NCI-H524 treated with DMSO at 0.1 percent for 48 hours (cell line): ENCODE measurements around the gene RAD9B.
A peak's percentile ranks its signal among the peaks of the same experiment; 100 is the strongest.
"Not testable (repeated sequence)": the region's sequence is repeated elsewhere in the genome, so short reads cannot be mapped to it uniquely, and the experiment has no call there.

ENCODE experiments used
- DNase-seq: peaks from one replicate; lab custom pipeline; 2025; lab: John Stamatoyannopoulos, UW

RAD9B gene

DNA sequence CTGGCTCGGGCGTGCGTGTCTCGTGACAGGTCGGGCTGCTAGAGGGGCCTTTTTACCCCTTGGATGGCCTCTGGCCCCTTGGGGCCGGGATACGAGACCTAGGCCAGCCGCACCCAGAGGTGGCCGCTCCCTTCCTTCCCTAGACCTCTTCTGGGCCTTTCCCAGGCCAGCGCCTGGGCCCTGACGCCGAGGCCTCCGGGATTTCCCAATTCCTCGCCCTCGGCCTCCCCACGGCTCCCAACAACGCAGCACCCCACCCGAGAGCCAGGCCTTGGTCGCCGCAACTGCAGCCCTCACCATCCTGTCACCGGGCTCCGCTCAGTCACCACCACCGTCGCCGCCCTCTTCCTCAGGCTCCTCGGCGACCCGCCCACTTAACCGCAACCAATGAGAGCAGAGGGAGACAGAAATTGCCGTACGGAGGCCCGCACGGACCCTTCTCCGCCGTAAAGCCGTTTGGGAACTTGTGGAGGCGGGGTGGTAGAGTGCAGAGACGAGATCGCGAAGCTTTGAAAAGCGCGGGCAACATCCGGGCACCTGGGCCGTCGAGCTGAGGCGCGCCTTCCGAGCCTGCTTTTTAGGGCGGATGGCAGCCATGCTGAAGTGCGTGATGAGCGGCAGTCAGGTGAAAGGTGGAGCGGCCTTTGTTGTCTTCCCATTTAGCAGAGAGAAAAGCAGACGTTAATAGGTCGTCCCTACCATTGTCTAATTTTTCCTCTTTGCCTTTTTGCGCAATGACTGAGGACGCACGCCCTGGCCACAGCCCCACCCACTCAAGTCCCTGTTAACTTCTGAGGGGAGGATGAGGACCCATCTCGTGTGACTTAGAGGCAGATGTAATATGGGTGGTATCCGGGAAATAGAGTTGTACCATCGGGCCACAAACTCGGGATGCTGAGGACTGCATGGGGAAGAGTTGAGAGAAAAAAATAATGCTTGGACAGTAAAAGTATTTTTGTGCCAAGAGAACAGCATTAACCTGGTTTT lies at the start of gene RAD9B, which contains the start of gene VPS29:
Gene RAD9B (plus strand): TSS at position 580 of the 987 bp plus-strand sequence. CDS start 7 bp downstream, at position 587.
Gene VPS29 (minus strand): TSS at position 360 of the 987 bp plus-strand sequence. CDS start 60 bp downstream, at position 300.
- peak; percentile 84 for DNase-seq

DNA sequence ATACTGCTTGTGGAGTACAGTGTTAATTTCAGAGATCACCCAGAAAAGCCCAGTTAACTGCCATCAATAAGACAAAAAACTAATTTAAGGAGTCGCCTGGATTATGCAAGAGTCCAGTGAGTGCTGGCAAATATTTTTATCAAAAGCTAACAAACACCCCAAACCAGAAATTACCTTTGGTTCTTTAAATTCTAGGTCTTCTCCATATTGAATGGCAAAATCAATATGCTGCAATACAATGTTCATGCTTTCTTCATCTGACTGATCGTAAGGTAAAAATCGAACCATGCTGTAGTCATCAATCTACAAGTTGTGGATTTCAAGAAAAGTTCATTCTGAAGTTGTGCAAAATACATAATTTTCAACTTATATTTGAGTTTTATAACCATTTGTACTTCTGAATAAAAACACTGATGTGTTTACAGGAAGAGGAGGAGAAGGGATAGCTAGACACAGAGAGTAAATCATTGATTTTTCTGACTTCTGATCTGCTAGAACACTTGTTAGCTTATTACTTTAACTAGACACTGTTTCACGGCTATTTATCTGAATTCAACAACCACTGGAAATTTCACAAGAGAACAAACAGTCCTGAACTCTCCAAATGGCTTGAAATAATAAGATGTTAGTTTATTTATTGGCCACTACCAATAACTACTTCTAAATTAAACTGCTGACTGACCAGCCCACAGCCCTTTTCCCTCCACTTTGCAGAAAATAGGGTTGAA lies 48.4 kb upstream of the RAD9B start:
- DNase-seq: no peak

DNA sequence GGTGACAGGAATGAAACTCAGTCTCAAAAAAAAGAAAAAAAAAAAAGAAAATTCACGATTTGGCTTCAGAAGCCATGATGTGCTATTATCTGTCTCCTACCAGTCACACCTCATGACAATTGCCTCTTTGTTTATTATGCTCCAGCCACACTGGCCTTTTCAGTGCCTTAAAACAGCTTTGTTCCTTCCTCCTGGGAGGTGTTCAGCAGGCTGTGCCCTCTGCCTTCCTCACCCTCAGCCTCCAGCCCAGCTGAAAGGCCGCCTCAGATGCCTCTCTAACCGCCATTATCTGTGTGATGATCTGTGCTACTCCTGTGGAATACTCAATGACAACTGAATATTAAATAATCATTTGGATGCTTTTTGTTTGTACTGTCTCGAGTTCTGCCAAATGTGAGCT lies 43.4 kb upstream of the RAD9B start:
- DNase-seq: no peak

DNA sequence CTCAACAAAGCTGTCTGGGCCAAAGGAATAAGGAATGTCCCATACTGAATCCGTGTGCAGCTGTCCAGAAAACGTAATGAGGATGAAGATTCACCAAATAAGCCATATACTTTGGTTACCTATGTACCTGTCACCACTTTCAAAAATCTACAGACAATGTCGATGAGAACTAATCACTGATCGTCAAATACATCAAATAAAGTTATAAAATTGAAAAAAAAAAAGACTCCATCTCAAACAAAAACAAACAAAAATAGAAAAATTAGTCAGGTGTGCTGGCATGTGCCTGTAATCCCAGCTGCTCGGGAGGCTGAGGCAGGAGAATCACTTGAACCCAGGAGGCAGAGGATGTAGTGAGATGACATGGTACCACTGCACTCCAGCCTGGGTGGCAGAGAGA lies 40.9 kb upstream of the RAD9B start:
- DNase-seq: not testable (repeated sequence)

DNA sequence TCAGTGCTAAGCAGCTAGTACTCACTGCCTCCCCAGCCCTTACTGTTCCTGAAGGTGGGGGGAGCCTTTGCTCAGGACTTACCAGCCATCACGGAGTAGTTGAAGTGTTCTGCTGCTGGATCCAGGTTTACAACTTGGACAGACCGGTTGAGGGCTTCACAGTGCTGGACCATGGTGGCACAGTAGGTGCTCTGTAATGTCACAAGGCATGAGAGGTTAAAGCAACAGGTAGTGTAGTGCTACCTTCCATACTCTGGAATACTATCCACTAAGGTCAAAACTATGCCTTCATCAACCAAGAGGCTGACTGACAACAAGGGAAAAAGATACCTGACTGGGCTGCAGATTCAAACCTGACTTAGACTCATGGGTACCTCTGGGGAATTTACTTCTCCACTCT lies 37.1 kb upstream of the RAD9B start:
- no peak for DNase-seq

DNA sequence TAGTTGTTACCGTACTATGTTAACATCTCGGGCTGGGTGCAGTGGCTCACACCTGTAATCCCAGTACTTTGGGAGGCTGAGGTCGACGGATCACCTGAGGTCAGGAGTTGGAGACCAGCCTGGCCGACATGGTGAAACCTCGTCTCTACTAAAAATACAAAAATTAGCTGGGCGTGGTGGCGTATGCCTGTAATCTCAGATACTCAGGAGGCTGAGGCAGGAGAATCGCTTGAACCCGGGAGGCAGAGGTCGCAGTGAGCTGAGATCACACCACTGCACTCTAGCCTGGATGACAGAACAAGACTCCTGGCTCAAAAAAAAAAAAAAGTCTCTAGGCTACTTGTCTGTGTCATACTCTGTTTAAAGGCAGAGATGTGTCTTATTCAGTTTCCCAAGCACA lies 36.4 kb upstream of the RAD9B start:
- DNase-seq: not testable (repeated sequence)

DNA sequence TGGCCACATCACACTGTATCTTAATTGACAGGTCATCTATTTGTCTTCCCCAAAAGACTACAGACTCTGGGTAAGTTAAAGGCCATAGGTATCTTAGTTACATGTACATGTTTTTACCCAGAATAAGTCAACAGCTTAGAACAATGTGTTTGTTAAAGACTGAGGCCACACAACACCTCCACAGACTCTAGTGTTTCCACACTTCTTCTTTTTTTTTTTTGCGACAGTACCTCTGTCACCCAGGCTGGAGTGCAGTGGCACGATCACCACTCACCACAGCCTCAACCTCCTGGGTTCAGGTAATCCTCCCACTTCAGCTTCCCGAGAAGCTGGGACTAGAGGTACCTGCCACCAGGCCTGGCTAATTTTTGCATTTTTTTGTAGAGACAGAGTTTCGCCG lies 35.3 kb upstream of the RAD9B start:
- DNase-seq: no peak

DNA sequence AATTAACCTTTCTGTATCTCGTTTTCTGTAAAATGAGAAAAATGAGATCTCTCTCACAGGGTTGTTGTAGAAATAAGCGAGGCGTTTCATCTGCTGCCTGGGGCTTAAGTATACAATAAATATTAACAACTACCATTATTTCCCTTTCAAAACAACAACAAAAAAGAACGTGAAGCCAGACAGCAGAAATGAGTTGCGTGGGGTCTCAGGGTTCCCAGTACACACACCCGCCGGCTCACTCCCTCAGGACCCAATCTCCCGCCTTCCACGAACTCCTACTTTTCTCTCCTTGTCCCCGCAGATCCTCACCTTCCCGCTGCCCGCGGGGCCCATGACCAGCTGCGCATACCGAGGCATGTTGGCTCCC lies 34.3 kb upstream of the RAD9B start:
- DNase-seq: no peak

DNA sequence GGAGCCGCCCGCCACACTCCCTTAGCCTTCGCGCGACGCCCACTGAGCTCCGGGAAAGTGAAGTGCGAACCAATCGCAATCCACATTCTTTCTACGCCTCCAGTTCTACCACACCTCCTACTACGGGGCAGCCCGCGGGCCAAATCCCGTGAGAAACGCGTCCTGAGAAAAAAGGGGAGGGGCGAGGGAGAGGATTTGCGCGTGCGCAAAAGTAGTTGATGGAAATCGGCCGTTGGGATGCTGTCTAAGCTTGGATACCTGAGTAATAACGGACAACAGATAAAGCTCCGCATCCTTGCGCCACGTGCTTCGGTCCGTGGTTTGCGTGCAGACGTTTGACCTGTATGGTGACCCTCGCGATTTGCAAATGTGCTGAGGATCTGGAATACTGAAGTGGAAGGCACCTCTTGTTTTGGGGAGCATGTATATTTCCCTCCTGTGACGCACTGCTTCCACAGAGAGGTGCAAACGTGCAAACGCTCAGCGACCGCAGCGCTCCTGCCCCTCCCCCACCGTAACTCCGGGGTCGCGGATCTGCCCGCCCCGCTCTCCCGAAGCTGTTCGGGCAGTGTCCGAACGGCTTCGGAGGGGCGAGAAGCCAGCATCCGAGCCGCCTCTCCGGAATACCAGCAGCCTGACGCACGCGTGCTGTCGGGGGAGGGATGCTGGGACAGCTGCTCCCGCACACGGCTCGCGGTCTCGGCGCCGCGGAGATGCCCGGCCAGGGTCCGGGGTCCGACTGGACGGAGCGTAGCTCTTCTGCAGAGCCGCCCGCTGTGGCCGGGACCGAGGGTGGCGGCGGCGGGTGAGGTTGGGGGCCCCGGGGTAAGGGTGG lies 33.7 kb upstream of the RAD9B start, which contains the start of the genes FAM216A and GPN3:
Gene FAM216A (plus strand): TSS at position 632 of the 835 bp plus-strand sequence. CDS start 31 bp downstream, at position 663.
Gene GPN3 (minus strand): TSS at position 44 of the 835 bp plus-strand sequence. CDS start 54 bp downstream, outside the sequence.
- DNase-seq: peak; percentile 96

DNA sequence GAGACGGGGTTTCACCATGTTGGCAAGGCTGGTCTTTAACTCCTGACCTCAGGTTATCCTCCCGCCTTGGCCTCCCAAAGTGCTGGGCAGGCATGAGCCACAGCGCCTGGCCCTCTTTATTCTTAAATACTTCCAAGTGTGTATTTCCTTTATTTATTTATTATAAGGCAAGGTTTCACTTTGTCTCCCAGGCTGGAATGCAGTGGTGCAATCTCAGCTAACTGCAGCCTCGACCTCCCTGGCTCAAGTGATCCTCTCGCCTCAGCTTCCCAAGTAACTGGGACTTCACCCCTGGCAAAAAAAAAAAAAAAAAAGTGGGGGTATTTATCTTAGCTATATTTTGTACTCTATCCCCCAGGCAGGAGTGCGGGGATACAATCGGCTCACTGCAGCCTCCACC lies 26.7 kb upstream of the RAD9B start:
- DNase-seq: no peak

DNA sequence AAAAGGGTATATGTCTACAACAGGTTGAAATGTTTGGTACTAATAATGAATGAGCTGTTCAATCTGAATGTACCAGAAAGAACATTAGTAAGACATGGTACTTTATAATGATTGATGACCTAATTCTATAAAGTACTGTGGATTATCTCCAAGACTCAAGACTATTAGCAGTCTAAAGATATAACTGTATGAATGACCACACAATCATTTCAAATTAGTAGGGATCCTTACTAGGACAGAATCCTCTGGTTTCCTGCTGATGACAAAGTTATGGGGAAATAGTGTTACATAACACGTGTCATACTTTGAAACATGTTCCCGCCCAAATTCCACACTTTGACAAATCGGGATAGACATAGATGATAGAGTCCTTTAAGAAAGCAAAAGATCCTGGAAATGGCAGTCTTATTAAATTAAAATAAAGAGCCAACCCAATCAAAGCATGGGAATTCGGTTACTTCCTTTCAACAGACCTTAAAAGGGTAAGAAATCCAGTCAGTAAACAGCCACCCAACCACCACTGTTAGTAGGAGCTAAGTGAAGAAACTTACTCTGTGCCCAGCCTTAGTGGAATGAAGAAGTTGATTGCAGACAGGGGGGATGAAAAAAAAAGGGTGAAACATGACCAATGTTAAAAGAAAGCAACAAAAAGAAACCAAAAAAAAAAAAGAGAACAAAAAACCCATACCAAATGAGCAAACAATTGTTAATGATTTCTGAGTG lies 3.0 kb upstream of the RAD9B start:
- no peak for DNase-seq

DNA sequence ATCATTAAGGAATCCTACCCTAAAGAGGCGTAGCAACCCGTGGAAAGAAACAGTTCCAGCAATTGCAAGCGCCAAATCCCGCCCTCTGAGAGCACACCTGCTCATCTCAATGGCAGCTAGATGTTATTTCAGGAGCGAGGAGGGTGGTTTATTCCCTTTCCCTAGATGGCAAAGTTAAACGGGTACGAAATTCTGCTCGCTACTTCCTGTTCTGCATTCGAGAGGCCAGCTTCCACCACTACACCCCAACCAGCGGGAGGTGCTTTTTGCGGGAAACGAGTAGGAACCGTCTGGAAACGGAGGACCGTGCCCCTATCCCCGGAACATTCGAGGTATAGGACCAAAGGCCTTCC lies 756 bp upstream of the RAD9B start:
- DNase-seq: no peak

DNA sequence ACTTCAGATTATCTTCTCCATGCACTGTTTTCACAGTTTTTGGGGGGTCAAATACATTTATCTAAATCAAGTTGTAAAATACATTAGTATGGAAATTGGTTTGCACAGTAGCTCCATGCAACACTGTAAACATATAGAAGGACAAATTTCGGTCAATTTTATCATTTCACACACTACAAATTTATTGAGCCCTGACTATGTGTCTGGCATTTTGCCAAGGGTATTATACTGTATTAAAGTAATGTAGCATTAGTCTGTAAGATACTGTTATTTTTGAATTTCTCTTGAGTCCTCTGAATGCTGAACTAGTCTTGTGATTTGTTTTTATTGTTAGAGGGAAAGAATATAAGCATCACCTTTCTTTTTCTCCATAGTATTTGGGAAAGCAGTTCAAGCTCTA lies 1.3 kb downstream of the RAD9B start:
- no peak for DNase-seq

DNA sequence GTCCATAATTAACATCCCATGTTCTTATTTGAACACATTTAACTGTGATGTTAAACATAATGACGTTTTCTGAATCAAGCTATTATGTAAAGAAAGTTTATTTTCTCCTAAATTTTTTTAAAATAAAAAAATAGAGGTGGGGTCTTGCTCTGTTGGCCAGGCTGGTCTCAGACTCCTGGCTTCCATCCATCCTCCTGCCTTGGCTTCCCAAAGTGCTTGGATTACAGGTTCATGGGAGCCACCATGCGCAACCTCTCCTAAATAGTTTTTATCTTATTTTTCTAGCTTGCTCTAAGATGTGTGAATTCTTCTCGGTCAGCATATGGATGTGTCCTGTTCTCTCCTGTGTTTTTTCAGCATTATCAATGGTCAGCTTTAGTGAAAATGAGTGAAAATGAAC lies 3.2 kb downstream of the RAD9B start:
- DNase-seq: no peak

DNA sequence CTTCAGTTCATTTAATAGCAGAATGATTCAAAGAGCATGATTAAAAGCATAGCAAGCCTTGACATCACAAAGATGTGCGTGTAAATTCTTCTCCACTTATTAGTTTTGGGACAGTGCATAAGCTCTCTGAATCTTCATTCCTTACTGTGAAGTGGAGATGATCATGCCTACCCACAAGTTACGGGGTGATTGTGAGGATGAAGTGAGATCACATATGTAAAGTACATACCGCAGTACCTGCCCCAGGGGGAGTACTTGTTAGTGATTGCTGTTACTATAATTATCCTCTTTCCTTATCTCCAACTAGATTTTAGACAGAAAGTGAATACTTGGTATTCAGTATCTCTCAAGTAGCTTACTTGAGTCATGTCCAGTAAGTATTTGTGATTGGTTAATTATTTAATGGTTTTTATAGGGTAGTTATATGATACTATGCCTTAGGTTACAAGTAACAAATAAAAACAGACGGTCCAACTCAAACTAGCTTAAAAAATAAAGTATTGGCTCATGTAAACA lies 6.0 kb downstream of the RAD9B start:
- DNase-seq: no peak

DNA sequence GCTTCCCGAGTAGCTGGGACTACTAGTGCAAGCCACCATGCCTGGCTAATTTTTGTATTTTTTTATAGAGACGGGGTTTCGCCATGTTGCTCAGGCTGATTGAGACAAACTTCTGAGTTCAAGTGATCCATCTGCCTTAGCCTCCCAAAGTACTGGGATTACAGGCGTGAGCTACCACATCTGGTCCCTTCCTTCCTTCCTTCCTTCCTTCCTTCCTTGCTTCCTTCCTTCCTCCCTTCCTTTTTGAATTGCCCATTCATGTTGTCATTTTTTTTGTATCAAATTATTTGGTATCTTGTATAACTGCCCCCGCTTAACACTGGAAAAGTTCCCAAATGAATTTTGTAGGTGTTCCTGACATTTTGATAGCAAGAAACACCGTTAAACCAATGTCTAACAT lies 11.7 kb downstream of the RAD9B start:
- no peak for DNase-seq

DNA sequence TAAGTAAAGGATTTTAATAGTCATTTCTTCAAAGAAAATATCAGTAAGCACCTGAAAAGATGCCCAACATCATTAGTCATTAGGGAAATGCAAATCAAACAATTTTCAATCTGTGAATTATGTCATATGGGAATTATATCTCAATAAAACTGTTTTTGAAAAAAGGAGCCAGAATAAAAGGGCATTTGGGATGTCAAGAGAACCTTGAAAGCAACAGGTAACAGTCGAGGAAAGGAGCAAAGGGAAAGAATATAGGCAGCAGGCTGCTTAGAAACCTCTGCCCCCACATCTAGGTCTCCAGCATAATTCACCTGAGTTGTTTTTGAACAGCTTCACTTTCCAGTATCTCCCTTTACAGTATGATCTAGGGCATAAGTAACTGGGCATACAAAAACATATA lies 12.2 kb downstream of the RAD9B start:
- no peak for DNase-seq

DNA sequence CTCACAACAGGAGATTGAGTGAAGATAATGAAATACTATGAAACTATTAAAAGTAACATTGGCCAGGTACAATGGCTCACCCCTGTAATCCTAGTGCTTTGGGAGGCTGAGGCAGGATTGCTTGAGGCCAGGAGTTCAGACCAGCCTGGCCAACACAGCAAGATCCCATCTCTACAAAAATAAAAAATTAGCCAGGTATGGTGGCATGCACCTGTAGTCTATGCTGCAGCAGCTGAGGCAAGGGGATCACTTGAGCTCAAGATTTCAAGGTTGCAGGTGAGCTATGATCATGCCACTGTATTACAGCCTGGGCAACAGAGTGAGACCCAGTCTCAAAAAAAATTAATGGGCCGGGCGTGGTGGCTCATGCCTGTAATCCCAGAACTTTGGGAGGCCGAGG lies 14.9 kb downstream of the RAD9B start:
- DNase-seq: no peak

DNA sequence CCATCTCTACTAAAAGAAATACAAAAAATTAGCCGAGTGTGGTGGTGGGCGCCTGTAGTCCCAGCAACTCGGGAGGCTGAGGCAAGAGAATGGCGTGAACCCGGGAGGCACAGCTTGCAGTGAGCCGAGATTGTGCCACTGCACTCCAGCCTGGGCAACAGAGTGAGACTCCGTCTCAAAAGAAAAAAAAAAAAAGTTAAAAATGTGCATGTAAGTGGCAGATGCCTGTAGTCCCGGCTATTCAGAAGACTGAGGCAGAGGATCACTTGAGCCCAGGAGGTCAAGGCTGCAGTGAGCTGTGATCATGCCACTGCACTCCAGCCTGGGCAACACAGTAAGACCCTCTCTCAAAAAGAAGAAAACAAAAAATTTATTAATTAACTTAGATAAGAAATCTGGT lies 15.9 kb downstream of the RAD9B start:
- DNase-seq: not testable (repeated sequence)

DNA sequence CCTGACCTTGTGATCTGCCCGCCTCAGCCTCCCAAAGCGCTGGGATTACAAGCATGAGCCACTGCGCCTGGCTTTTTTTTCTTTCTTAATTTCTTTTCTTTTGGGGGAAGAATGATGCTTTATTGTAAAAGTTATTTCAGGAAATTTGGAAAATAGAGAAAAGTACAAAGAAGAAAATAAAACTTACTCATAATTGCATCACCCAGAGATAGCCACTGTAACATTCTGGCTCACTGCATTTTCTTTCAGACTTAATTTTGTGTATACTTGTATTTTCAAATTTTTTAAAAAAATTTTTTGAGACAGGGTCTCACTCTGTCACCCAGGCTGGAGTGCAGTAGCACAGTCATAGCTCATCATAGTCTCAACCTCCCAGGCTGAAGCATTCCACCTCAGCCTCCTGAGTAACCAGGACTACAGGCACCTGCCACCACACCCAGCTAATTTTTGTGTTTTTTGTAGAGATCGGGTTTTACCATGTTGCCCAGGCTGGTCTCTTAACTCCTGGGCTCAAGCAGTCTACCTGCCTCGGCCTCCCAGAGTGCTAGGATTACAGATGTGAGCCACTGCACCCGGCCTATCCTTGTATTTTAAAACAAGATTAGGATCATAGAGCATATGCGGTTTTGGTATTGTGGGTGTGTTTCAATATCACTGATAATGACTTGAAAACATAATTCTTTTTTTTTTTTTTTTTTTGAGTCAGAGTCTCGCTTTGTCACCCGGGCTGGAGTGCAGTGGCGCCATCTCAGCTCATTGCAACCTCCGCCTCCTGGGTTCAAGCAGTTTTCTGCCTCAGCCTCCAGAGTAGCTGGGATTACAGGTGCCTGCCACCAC lies 19.0 kb downstream of the RAD9B start:
- not testable (repeated sequence) for DNase-seq
